ENCODE results near the gene SLC16A6.

DNA sequence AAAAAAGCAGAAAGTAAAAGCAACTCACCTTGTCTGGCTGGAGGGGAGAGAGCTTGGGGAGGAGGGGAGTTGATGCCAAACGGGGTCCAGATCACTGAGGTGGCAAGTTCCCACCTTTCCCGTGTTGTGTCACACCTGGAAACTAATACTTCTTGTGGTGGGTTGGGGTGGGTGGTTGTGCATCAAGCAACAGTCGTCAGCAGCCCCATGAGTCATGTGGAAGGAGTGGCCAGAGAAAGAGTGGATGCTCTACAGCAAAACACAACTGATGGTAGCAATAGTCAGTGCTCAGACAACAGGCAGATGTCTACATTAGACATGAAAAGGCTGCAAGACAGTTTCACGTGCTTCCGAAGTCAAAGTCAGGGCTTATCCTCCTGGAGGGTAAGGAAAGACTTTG lies 35.8 kb upstream of the SLC16A6 start:
- TF ChIP-seq, protein P1, sequence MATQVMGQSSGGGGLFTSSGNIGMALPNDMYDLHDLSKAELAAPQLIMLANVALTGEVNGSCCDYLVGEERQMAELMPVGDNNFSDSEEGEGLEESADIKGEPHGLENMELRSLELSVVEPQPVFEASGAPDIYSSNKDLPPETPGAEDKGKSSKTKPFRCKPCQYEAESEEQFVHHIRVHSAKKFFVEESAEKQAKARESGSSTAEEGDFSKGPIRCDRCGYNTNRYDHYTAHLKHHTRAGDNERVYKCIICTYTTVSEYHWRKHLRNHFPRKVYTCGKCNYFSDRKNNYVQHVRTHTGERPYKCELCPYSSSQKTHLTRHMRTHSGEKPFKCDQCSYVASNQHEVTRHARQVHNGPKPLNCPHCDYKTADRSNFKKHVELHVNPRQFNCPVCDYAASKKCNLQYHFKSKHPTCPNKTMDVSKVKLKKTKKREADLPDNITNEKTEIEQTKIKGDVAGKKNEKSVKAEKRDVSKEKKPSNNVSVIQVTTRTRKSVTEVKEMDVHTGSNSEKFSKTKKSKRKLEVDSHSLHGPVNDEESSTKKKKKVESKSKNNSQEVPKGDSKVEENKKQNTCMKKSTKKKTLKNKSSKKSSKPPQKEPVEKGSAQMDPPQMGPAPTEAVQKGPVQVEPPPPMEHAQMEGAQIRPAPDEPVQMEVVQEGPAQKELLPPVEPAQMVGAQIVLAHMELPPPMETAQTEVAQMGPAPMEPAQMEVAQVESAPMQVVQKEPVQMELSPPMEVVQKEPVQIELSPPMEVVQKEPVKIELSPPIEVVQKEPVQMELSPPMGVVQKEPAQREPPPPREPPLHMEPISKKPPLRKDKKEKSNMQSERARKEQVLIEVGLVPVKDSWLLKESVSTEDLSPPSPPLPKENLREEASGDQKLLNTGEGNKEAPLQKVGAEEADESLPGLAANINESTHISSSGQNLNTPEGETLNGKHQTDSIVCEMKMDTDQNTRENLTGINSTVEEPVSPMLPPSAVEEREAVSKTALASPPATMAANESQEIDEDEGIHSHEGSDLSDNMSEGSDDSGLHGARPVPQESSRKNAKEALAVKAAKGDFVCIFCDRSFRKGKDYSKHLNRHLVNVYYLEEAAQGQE (IDR thresholded peaks at IDR 0.05; ENCODE audit: low read depth, low read length) = no peak
- TF ChIP-seq, protein P2, sequence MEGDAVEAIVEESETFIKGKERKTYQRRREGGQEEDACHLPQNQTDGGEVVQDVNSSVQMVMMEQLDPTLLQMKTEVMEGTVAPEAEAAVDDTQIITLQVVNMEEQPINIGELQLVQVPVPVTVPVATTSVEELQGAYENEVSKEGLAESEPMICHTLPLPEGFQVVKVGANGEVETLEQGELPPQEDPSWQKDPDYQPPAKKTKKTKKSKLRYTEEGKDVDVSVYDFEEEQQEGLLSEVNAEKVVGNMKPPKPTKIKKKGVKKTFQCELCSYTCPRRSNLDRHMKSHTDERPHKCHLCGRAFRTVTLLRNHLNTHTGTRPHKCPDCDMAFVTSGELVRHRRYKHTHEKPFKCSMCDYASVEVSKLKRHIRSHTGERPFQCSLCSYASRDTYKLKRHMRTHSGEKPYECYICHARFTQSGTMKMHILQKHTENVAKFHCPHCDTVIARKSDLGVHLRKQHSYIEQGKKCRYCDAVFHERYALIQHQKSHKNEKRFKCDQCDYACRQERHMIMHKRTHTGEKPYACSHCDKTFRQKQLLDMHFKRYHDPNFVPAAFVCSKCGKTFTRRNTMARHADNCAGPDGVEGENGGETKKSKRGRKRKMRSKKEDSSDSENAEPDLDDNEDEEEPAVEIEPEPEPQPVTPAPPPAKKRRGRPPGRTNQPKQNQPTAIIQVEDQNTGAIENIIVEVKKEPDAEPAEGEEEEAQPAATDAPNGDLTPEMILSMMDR (IDR thresholded peaks at IDR 0.05) = no peak
- TF ChIP-seq, protein P3, sequence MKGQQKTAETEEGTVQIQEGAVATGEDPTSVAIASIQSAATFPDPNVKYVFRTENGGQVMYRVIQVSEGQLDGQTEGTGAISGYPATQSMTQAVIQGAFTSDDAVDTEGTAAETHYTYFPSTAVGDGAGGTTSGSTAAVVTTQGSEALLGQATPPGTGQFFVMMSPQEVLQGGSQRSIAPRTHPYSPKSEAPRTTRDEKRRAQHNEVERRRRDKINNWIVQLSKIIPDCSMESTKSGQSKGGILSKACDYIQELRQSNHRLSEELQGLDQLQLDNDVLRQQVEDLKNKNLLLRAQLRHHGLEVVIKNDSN (IDR thresholded peaks at IDR 0.05; ENCODE audit: borderline replicate concordance, low read depth) = no peak
- TF ChIP-seq SIN3A (IDR thresholded peaks at IDR 0.05; ENCODE audit: borderline replicate concordance, low read depth, low read length) (no peak), POLR2AphosphoS5 (IDR thresholded peaks at IDR 0.05; ENCODE audit: low read depth, low read length) (no peak), TAF1 (IDR thresholded peaks at IDR 0.05; ENCODE audit: borderline replicate concordance, low read depth, low read length) (no peak), EP300 (IDR thresholded peaks at IDR 0.05; ENCODE audit: borderline replicate concordance in 1 of 2, low read depth in 1 of 2, low read length in 1 of 2) (no peak), JUND (IDR thresholded peaks at IDR 0.05) (no peak), SMC3 (IDR thresholded peaks at IDR 0.05; ENCODE audit: low read depth, low read length) (no peak), GATA2 (CRISPR knock-in tag; IDR thresholded peaks at IDR 0.05) (no peak), RAD21 (IDR thresholded peaks at IDR 0.05; ENCODE audit: low read length) (no peak), GABPA (IDR thresholded peaks at IDR 0.05; ENCODE audit: low read depth) (no peak)
- TF ChIP-seq, protein P4, sequence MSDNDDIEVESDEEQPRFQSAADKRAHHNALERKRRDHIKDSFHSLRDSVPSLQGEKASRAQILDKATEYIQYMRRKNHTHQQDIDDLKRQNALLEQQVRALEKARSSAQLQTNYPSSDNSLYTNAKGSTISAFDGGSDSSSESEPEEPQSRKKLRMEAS (IDR thresholded peaks at IDR 0.05; ENCODE audit: low read depth) = no peak
- TF ChIP-seq, protein P5, sequence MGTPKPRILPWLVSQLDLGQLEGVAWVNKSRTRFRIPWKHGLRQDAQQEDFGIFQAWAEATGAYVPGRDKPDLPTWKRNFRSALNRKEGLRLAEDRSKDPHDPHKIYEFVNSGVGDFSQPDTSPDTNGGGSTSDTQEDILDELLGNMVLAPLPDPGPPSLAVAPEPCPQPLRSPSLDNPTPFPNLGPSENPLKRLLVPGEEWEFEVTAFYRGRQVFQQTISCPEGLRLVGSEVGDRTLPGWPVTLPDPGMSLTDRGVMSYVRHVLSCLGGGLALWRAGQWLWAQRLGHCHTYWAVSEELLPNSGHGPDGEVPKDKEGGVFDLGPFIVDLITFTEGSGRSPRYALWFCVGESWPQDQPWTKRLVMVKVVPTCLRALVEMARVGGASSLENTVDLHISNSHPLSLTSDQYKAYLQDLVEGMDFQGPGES (IDR thresholded peaks at IDR 0.05; ENCODE audit: low read depth, low read length) = no peak
